Ecto neural progenitor cell (in vitro differentiated cells): Measurements from ENCODE around the gene LRP1B.

Experiments
- DNase-seq: peaks from one replicate; pipeline ENCODE4 v3.0.0-alpha.2; 2018; ENCODE audit warnings: low spot score

The LRP1B gene

DNA sequence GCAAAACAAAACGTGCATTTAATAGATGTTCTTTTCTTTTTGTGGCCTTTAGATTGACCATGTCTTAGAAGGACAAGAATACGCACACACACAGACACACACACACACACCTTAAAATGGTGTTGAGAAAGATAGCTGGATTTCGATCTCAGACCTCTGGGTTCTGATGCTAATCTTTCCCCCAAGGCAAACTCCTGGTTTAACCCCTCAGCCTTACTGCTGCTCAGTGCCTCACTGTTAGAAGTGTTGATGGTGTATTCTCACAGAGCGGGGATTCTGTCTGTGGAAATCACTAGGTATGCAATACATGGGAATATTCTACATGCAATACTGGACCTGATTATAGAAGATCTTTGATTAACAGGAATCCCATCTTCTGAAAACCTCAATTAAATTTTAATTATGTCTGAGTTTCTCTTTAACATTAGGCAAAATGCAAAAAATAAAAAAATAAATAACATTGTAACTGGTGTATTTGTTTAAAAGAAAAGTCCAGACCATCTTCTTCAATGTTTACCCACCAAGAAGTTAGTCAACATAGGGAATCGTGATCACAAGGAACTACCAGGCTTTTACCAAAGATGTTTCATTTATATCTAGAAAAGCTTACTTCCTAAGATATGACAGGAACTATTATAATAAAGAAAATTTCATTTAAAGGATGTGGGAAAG, 613.5 kb downstream of the LRP1B start:
- DNase-seq, result no peak

DNA sequence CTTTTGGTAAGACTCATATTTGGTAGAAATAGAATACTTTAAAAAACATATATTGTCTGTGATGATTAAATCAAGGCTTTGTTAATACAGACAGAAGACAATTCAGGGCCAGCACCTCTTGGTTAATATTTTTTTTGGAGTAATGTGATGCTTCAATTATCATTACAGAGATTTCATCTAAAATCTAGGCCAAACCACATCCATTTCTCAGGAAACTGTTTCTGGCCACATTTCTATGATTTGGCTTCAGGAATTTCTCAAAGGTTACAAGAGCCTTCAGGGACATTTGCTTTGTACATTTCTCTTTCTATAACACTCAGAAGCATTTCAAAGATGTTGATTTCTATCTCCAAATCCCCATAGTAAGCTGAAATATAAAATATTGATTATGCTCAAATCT, 614.9 kb downstream of the LRP1B start:
- no peak for DNase-seq

DNA sequence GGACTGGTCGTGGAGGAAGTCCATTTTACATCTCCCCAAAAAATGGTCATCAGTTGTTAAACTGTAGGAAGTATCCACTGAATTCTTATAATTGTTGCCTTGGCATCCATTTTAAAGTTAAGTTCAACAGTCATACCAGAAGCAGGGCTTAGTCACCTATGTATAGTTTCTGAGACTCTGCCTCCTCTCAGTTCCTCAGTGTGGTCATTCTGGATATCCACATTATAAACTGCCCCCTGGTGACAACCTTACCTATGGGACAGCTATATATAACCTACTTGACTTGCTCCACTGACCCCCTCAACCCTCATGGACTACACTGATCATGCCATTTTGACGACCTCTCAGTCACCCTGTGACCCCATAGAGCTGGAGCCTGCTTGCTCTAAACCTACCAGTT, 617.0 kb downstream of the LRP1B start:
- no peak for DNase-seq

DNA sequence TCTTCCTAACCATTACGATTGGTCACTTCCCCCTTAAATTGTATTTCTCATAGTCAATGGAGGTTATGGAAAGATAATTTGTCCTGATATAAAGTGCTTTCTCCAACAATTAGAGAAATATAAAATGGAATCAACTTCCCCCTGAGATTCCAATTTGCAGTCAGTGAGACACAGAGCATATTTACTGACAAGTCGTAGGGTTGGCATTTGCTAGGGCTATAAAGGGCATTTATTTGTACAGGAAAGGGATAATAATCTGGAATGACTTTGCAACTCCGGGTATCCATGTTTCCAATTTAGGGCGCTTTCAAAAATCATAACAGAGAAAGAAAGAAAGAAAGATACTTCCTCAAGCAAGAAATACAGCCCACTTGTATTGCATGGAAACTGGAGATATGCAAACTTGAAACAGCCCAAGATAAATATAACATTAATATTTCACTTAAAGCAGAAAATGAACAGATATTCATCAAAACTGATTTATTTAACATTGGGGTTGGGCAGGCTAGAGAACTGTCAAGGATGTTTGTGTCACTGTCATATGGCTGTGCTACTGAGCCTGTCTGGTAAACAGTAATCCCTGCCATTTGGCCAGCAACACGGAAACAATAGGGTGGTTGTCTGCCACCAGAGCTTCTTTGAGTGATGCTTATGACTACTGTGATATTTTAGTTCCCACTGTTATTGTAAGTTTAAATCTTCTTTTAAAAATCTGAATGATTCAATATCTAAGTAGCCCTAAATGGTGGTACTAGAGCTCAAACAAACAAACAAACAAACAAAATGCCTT, 621.8 kb downstream of the LRP1B start:
- no peak for DNase-seq

DNA sequence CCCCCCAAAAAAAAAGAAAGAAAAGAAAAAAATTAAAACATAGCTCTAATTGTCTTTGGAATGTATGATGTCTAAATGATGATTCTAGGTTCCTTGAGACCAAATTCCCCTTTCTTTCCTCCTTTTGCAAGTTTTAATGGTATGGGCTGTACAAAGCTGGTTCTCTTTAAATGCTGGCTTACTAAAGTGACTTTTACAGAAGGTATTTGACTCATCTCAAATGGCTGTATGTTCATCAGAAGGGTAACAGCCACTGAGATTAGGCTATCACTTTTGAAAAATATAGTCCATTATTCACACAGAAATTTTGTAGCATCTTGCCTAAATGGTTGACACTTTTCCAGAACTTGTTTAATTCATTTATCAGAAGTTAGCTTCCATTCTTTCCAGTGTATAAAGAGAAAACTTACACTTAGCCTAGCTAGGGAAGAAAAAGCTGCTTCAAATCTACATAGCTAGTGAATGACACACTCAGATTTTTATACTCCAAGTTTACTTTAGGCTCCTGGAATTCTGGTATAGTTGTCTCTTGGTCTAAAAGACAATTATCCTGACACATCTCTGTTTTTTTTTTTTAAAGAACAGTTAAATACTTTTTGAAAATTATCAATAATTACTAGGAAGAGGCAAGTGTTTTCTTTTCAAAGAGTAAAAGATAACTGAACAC, 622.6 kb downstream of the LRP1B start:
- no peak for DNase-seq

DNA sequence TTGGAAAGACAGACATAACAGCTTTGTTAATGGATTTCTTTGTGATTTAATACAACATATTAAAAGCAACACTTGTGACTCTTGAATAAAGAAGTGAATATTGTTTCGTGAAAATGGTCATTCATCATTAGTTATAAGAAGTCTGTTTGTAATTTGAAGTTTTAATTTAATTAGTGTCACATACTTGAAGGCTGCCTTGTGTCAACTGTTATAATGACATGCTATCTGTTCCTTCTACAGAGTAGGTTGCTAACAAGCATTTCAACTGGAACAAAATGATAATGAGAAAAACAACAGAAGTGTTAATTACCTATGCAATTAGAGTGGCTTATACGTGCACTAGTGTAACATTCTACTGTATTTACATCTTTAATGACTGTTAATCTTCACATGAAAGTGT, 624.7 kb downstream of the LRP1B start:
- no peak for DNase-seq

DNA sequence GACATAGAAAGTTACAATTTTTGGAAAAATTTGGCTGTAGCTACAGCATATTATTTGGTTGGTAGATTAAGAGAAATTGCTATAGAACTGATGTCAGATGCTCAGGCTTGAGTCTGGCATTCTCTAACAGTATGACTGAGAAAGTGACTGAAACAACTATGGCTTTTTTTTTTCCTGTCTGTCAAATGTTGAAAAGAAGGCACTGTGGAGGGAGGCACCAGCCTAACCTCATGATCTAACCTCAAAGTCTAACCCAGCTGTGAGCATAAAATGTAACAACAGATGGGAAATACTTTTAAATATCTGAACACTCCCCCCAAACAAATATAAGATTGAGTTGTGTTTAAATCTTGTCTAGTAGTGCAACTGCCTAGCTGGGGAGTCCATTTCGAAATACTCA, 629.1 kb downstream of the LRP1B start:
- no peak for DNase-seq

DNA sequence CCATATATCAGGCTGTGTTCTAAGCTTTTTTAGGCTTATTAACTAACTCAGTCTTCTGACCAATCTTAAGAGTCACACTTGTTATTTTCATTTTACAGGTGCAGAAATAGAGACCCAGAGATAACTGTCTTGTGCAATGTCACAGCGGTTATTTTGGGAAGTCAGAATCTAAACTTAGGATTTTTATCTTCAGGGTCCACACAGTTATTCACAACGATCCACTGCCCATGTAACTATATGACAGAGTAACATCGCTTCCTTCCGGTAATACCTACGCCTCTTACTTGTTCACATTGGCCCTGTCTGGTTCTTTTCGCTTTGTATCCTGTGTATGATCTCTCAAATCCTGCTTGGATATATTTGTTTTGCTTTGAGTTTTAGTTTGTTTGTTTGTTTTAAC, 631.7 kb downstream of the LRP1B start:
- DNase-seq, result no peak

DNA sequence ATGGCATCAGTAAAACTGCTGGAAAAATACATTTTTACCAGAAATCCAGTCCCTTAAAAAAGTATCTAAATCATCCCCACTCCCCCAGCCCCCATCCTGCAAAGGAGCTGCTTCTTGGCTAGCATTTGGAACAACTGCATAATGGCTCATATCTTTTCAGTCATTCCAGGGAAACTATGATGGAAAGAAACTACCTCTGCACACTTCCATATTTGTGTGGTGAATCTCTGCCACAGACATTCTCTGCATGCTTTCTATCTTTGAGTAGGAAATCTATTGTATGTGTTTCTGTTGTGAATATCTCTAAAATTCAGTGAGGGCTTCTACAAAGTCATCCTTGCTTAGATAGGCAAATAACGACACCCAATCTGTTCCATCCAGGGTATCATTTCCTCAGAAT, 632.3 kb downstream of the LRP1B start:
- no peak for DNase-seq

DNA sequence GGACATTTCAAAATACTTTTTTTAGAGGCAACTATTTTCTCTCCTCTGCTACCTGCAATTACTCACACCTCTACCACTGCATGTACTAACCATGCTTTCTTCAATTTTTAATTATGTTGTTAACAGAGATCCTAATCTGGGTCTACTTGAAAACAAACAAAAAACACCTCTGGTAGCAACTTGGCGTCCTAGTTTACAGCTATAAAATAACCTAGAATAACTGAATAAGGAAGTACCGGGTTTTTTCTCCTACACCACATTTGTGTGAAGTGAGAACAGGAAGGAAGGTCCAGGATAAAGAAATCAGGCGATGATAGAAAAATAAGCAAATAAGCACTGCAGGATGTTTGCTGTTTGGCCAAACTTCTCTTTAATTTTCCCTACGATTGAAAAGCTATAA, 633.5 kb downstream of the LRP1B start:
- no peak for DNase-seq

DNA sequence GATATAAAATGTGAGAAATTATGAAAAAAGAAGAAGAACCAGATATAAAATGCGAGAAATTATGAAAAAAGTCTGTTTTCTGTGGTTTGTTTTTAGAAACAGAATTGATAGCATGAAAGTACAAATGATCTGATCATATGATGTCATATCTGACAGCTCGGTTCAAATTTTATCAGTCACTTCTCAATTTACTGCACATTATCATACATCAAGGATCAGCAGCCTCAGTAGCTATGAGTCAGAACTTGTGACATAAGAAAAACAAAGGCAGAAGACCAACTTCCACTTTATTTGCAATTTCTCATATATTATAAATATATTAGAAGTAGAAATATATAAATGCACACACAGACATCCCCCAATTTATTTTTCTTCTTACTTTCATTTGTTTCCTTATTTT, 634.0 kb downstream of the LRP1B start:
- DNase-seq, result no peak

DNA sequence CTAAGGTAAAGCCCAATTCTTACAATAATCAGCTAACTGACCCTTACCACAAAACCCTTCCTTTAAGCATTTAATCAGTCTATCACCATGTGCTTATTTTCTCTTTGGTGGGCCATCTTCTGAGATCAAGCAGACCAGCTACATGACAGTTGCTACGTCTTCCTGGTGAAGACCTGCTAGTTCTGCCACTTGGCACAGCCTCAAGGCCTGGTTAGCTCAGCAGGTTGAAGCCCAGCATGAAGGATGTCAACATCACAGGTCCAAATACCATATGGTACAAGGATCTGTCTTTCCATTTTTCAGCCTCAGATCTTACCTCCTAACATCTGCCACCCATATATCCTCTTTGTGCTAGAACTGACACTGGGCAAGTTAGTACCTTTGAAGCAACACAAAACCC, 636.9 kb downstream of the LRP1B start:
- DNase-seq, result no peak

DNA sequence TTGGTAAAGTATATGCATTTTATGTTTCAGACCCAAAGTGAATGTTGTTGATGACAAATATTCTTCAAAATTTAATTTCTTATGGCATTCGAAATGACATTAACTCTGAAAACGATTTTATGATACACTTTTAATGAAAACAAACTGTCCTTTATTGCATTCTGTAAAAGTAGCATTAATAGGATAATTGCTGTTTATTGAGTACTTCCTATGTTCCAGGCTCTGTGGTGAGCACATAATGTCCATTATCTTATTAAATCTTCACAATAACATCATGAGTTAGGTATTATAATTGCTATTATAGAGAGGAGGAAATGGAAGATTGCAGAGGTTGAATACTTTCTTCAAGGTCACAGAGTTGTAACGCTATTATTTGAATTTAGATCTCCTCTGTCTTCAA, 638.0 kb downstream of the LRP1B start:
- no peak for DNase-seq

DNA sequence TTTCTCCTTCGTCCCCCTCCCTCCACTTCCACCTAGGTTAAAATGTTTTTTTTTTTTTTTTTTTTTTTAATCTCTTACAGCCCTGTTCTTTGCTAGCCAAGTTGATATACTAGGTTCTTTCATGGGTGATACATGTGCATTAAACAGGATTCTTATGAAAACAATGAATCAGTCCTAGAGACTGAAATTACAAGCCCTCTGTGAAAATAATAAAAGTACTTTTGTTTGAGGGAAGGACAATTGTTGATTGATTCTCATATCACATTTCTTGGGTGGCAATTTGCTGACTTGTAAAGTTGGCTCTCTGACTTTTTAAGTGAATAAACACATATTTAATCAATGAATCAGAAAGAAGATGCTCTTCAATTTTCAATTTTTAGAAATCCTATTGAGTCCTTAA, 639.9 kb downstream of the LRP1B start:
- DNase-seq, result no peak

DNA sequence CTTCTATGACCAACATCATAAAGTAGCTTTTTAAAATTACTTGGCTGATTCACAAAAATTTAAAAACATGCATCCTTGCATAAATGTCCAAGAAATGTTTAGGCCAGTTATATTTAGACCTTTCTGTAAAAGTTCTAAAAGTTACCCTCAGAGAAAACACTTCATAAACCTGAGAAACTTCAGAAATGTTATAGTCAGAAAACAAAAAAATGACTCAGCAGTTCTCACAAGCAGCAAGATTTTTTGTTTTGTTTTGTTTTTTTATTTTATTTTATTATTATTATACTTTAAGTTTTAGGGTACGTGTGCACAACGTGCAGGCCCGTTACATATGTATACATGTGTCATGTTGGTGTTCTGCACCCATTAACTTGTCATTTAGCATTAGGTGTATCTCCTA, 648.1 kb downstream of the LRP1B start:
- no peak for DNase-seq

DNA sequence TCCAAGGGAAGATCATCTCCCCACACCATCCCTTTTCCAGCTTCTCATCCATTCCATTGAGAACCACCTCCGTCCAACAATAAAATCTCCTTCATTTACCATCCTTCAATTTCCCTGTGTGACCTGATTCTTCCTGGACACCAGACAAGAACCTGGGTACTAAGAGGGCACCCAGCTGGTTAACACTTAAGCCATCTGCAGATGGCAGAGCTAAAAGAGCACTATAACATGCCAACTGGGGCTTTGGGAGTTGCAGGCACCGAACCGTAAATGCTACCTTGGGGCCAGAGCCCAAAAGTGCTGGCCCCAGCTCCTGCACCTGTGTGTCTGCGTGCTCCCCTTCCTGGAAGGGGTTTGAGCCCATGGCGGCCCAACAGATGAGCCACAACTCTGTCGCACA, 655.0 kb downstream of the LRP1B start:
- DNase-seq, result no peak

DNA sequence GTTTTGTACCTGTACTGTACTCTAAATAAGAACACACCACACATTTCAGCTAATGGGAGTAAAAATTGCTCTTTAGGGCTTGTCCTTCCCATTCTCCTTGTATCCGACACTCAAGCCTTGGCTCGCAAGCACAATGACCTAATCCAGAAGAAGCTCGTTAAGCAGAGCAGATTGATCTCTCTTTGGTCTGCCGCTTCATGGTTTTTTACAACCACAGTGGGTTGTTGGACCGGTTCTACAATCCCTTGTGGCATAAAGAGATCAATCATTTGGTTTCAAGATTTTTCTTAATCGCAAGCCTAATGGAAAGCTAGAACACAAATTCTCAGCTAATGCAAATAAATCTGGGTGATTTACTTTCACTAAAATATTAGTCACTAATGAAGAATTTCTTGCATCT, 662.1 kb downstream of the LRP1B start:
- no peak for DNase-seq

DNA sequence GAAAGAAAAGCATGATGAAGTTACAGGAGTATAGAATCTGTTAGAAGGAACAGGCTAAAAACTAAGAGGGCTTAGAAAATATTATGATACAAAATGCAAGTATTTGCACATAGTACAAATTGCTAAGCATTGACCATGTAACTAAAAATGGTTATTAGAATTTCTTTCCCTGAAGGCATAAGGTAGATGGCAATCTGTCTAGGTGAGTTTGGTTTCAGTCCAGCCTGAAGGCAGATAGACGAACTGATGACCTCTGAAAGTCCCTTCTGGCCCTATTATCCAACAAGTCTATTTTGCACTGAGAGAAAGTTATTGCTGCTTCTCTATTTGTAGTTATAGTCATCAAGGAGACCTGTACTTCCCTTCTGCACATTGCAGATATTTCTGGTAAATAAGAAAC, 663.5 kb downstream of the LRP1B start:
- DNase-seq, result no peak

DNA sequence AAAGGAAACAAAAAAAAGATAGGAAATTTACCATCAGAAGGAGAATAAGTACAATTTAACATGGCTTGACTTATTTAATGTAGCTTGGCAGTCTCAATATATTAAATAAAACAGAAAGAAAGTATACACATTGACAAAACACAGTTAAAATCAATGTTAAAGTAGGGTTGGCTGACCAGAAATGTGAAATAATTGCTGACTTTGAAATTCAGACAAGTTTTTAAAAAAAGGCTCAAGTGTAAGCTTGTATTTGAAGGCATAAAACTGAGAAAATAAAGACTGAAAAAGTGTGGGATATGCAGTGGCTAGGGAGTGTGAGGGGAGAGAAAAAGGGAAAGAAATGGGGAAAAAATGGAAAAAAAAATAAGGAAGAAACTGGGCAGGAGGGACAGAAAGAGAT, 665.8 kb downstream of the LRP1B start:
- DNase-seq, result no peak

DNA sequence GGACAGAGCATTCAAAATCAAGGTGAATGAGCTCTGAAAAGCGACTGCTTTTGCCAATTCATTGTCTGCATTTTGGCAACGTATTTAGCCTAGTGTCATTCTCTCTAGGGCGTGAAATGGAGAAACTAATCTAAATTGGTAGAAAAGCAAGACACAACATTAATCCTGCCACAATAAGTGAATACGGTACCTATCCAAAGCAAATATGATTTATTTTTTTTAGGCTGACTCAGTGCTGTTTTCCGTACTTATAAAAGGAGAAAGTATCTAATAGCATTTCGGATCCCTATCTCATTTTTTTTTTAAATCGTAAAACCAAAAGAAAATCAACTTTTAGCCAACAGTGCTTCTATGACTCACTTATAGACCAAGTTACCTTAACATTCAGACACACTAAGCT, 672.5 kb downstream of the LRP1B start:
- DNase-seq, result no peak

DNA sequence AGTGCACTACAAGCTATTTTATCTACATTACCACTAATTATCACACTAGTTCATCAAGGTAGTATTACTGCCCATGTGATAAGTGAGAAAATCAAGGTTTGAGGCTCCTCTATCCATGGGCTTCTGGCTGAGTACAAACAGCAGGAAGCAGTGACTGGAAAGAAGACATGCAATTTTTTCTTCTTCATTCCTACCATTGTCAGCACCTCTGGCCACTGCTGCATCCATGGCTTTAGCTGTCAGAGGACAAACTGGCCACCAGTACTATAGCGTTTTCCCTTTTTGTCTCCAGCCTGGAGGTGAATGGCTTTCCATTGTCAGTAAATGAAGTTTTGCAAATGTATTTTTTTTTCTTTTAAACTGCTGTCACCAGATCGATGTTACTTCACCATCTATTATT, 674.9 kb downstream of the LRP1B start:
- DNase-seq, result no peak

DNA sequence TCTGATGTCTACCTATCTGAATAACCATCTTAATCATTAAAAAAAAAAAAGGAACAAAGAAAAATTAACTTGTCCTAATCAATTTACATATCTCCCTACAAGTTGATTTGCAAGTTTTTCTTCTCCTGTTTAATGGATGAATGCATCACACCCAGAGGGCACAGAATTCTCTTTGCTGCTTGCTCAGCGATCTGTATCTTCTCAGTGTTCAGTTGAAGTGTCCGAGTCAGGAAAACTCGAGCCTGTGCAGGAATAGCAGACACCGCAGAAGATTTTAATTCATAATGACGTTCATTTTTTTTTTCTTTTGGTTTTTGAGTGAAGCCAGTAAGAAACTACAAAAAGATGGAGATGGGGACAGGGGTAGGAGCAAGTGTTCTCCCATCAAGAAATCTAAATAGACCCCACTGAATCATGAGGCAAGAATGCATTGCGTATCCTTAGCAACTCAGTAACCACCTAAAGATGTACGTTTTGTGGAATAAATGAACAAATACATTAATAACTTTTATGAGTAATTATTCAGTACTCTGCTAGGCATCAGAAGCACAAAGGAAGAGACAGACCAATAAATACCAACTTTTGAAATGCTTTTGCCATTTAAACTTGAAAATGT, 675.5 kb downstream of the LRP1B start:
- DNase-seq, result no peak

DNA sequence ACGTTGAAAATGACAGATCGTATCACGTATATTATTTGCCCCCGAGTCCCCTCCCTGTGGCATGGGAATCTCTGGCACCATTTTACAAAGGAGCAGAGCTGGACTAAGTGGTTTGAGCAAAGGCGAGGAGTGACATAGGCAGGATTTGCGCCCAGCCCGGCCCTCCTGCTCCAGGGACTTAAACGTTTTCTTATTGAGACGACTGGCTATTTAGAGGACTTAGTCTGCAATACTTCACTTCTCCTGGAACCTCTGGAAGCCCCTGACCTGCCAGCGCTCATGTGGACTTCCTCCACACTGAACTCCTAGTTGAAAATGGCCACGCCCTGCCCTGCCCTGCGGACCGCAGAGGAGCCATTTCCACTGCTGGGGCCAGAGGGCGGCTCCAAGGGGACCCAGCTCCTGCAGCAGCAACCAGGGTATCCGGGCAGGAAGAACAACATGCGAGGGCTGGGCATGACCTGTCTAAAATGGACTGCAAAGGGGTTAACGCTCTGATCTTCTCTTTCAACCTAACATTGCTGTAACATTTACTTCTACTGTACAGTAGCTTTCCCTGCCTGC, 690.7 kb downstream of the LRP1B start:
- no peak for DNase-seq
